SIG-M5 treated with dmso at 0.1 percent for 504 hours (cell line): ENCODE results near the gene CDIPT.
"Not testable (repeated sequence)": the region's sequence is repeated elsewhere in the genome, so short reads cannot be mapped to it uniquely, and the experiment has no call there.

Experiments
- DNase-seq: peaks from one replicate; lab custom pipeline; 2025; ENCODE audit not compliant: unreplicated experiment; lab: John Stamatoyannopoulos, UW

CDIPT gene

GRCh38 chr16:29862884-29863668, at the start of gene CDIPT:
Gene CDIPT (minus strand): TSS chr16:29863226. CDS start chr16:29862857, 369 bp downstream.
- DNase-seq = peak; percentile 95

GRCh38 chr16:29912087-29912486, 49.1 kb upstream of the CDIPT start:
- DNase-seq = no peak

- DNase-seq = no peak
These were observed 48.6 kb upstream of the CDIPT start for GRCh38 chr16:29911676-29912010.

GRCh38 chr16:29910819-29911675, 48.0 kb upstream of the CDIPT start:
- DNase-seq = no peak

GRCh38 chr16:29909851-29910250, 46.8 kb upstream of the CDIPT start:
- DNase-seq = not testable (repeated sequence)

GRCh38 chr16:29909391-29909790, 46.4 kb upstream of the CDIPT start:
- peak; percentile 87 for DNase-seq

GRCh38 chr16:29908719-29909220, 45.7 kb upstream of the CDIPT start:
- no peak for DNase-seq

GRCh38 chr16:29907973-29908372, 44.9 kb upstream of the CDIPT start:
- DNase-seq = no peak

GRCh38 chr16:29906520-29907244, 43.7 kb upstream of the CDIPT start:
- DNase-seq = no peak

- no peak for DNase-seq
These were observed 42.6 kb upstream of the CDIPT start for GRCh38 chr16:29905668-29906067.

- no peak for DNase-seq
These were observed 41.9 kb upstream of the CDIPT start for GRCh38 chr16:29904947-29905346.

GRCh38 chr16:29903590-29903989, 40.6 kb upstream of the CDIPT start:
- DNase-seq = no peak

- no peak for DNase-seq
These were observed 38.5 kb upstream of the CDIPT start for GRCh38 chr16:29901607-29901945.

GRCh38 chr16:29900888-29901606, 38.0 kb upstream of the CDIPT start:
- DNase-seq = no peak

- DNase-seq = peak; percentile 64
These were observed 37.3 kb upstream of the CDIPT start, which contains the start of gene ASPHD1 for GRCh38 chr16:29900102-29900887. Gene ASPHD1 (plus strand): TSS chr16:29900488. CDS start chr16:29900972, 484 bp downstream.

GRCh38 chr16:29899516-29900101, 36.6 kb upstream of the CDIPT start, which contains the start of gene SEZ6L2:
Gene SEZ6L2 (minus strand): TSS chr16:29899550. CDS start chr16:29899019, 531 bp downstream.
- peak; percentile 91 for DNase-seq

GRCh38 chr16:29898804-29899515, 35.9 kb upstream of the CDIPT start:
- no peak for DNase-seq

- DNase-seq = no peak
These were observed 35.2 kb upstream of the CDIPT start for GRCh38 chr16:29898135-29898803.
